PC-9 (cell line): ENCODE data around the gene DYNLL2. TPM values are rescaled to one million over a fixed set of nuclear protein-coding genes. Genes with fewer than 3 reads are reported as not detected.

Experiments used
- BruUV-seq: library from RNA; stranded (reverse); fragments of 400-500 nt; replicated peaks from 2 replicates; lab custom pipeline; 2021; lab: Mats Ljungman, UMichigan
- CTCF ChIA-PET: fragments of 300-600 bp; sonication (Branson Sonifier 250); formaldehyde crosslinking; loops from one replicate; lab custom pipeline; 2022; ENCODE audit warnings: antibody characterized with exemption; lab: Charles Lee
- POLR2A ChIA-PET: fragments of 300-600 bp; sonication (Branson Sonifier 250); formaldehyde crosslinking; loops from one replicate; lab custom pipeline; 2022; ENCODE audit warnings: antibody characterized with exemption; ENCODE audit not compliant: unreplicated experiment; lab: Charles Lee
- DNase-seq, 2 experiments: peaks; one replicate each; pipeline versions ENCODE4 v3.0.0 to v3.0.0-alpha.2; 2015 to 2022; ENCODE audit warnings: mixed read lengths in 1 of 2
- H2AFZ ChIP-seq: fragments of 200-600 bp; sonication (generic); 2 replicates; pipeline ENCODE4 v1.8.1; 2017; ENCODE audit warnings: antibody characterized with exemption
- H3F3A ChIP-seq: fragments of 200-600 bp; sonication (generic); 2 replicates; pipeline ENCODE4 v1.8.1; 2017; ENCODE audit warnings: antibody characterized with exemption, mild to moderate bottlenecking, low read depth; ENCODE audit not compliant: insufficient read depth
- H3K27ac ChIP-seq: fragments of 200-600 bp; sonication (generic); 2 replicates; pipeline ENCODE4 v1.6.1; 2016; ENCODE audit warnings: mixed run types
- H3K27me3 ChIP-seq: fragments of 200-600 bp; sonication (generic); 2 replicates; pipeline ENCODE4 v1.6.1; 2016; ENCODE audit warnings: low read depth, mixed run types; ENCODE audit not compliant: insufficient read depth
- H3K36me3 ChIP-seq: fragments of 200-600 bp; sonication (generic); 2 replicates; pipeline ENCODE4 v1.6.1; 2016; ENCODE audit warnings: low read depth, mixed run types
- H3K4me1 ChIP-seq: fragments of 200-600 bp; sonication (generic); replicated peaks from 2 replicates; pipeline ENCODE4 v1.6.1; 2016; ENCODE audit warnings: mixed run types; ENCODE audit not compliant: insufficient read depth
- H3K4me2 ChIP-seq: fragments of 200-600 bp; sonication (generic); 2 replicates; pipeline ENCODE4 v1.6.1; 2017; ENCODE audit warnings: mixed run types
- H3K4me3 ChIP-seq: fragments of 200-600 bp; sonication (generic); 2 replicates; pipeline ENCODE4 v1.6.1; 2016; ENCODE audit warnings: mixed run types
- H3K79me2 ChIP-seq: fragments of 200-600 bp; sonication (generic); 2 replicates; pipeline ENCODE4 v1.6.1; 2017; ENCODE audit warnings: low read depth, mixed run types
- H3K9me2 ChIP-seq: fragments of 200-600 bp; sonication (generic); 2 replicates; pipeline ENCODE4 v1.8.1; 2017; ENCODE audit warnings: mild to moderate bottlenecking; ENCODE audit not compliant: insufficient read depth
- H3K9me3 ChIP-seq: fragments of 200-600 bp; sonication (generic); 2 replicates; pipeline ENCODE4 v1.8.1; 2016; ENCODE audit warnings: low read depth; ENCODE audit not compliant: insufficient read depth
- H4K20me1 ChIP-seq: fragments of 200-600 bp; sonication (generic); 2 replicates; pipeline ENCODE4 v1.8.1; 2017; ENCODE audit not compliant: insufficient read depth
- CTCF ChIP-seq: fragments of 200-600 bp; sonication (generic); conservative IDR thresholded peaks from 2 replicates; pipeline ENCODE4 v1.6.1; 2017; ENCODE audit warnings: mixed run types, antibody characterized with exemption, mild to moderate bottlenecking, moderate library complexity
- EZH2 ChIP-seq: fragments of 200-600 bp; sonication (generic); IDR thresholded peaks from 2 replicates; pipeline ENCODE4 v1.8.0; 2017; ENCODE audit warnings: antibody characterized with exemption, low read depth
- intact Hi-C: fragments of 100-400 bp; cut with micrococcal nuclease; formaldehyde crosslinking; loops from one replicate; pipeline ENCODE4 v1.10.0; 2022; ENCODE audit not compliant: unreplicated experiment
- total RNA-seq: library from RNA; stranded (reverse); gene quantifications from 2 replicates; pipeline ENCODE4 v1.2.3, GENCODE V29; 2021

DYNLL2 gene
- total RNA-seq, 1 experiment from 2014 or later, result 36.2 TPM

GRCh38 chr17:58059141-58059540, 24.1 kb upstream of the DYNLL2 start:
- TF ChIP-seq EZH2 (no peak), CTCF (no peak)
- no peak for DNase-seq
- H2AFZ ChIP-seq, result no peak overlapping the region
- no peak overlapping the region for H3K4me2 ChIP-seq
- BruUV-seq, result no TSS peak
- no peaks in the 10 kb centered on the region for H3K9me3 ChIP-seq
- peaks cover 18% of the 10 kb centered on the region for H3K4me1 ChIP-seq
- H3K79me2 ChIP-seq, result no peaks in the 10 kb centered on the region
- no peaks in the 10 kb centered on the region for H3K9me2 ChIP-seq
- H3K27ac ChIP-seq, result no peak overlapping the region
- ChIA-PET POLR2A (no interaction called here), CTCF (no interaction called here)
- no peaks in the 10 kb centered on the region for H3K27me3 ChIP-seq
- H4K20me1 ChIP-seq, result no peaks in the 10 kb centered on the region
- H3K36me3 ChIP-seq, result no peaks in the 10 kb centered on the region
- H3F3A ChIP-seq, result peaks cover 11% of the 10 kb centered on the region; the same call in 1 of the 2 replicates
- intact Hi-C loops, result no loop called here
- H3K4me3 ChIP-seq, result no peak overlapping the region

GRCh38 chr17:58060596-58061191, 22.5 kb upstream of the DYNLL2 start:
- intact Hi-C loops, result no loop called here
- BruUV-seq, result no TSS peak
- peaks cover 11% of the 10 kb centered on the region; the same call in 1 of the 2 replicates for H3F3A ChIP-seq
- H3K4me3 ChIP-seq, result no peak overlapping the region
- no peaks in the 10 kb centered on the region for H3K36me3 ChIP-seq
- H3K4me2 ChIP-seq, result no peak overlapping the region
- no peaks in the 10 kb centered on the region for H3K79me2 ChIP-seq
- no peaks in the 10 kb centered on the region for H3K9me2 ChIP-seq
- no peak for DNase-seq
- H2AFZ ChIP-seq, result no peak overlapping the region
- no peaks in the 10 kb centered on the region for H3K9me3 ChIP-seq
- CTCF ChIA-PET, result no interaction called here
- H4K20me1 ChIP-seq, result no peaks in the 10 kb centered on the region
- TF ChIP-seq CTCF (no peak), EZH2 (no peak)
- H3K27ac ChIP-seq, result no peak overlapping the region
- H3K4me1 ChIP-seq, result peaks cover 17% of the 10 kb centered on the region
- POLR2A ChIA-PET, result interaction anchor here (0.7 kb wide), 1 partner anchor 291 kb away, joined by 3 read pairs; the partner anchor contains the start of gene SUPT4H1
- H3K27me3 ChIP-seq, result no peaks in the 10 kb centered on the region

GRCh38 chr17:58061672-58062071, 21.5 kb upstream of the DYNLL2 start:
- no TSS peak for BruUV-seq
- Histone ChIP-seq H3K4me1 (peaks cover 7% of the 10 kb centered on the region), H4K20me1 (no peaks in the 10 kb centered on the region), H3K27ac (no peak overlapping the region), H3K4me3 (no peak overlapping the region), H3K9me3 (no peaks in the 10 kb centered on the region), H3K4me2 (no peak overlapping the region), H3K79me2 (no peaks in the 10 kb centered on the region), H3K9me2 (no peaks in the 10 kb centered on the region), H3K36me3 (no peaks in the 10 kb centered on the region), H3F3A (peaks cover 1% of the 10 kb centered on the region; the same call in 1 of the 2 replicates), H3K27me3 (no peaks in the 10 kb centered on the region), H2AFZ (no peak overlapping the region)
- intact Hi-C loops, result no loop called here
- no peak for DNase-seq
- TF ChIP-seq EZH2 (no peak), CTCF (no peak)
- ChIA-PET POLR2A (no interaction called here), CTCF (interaction anchor here (0.6 kb wide), 1 partner anchor 535 kb away, joined by 6 read pairs; no protein-coding TSS in a partner anchor)
